HepG2 (cell line): ENCODE results near the gene COA1. TPM values are rescaled to one million over a fixed set of nuclear protein-coding genes. Genes with fewer than 3 reads are reported as not detected.

Experiments
- GATAD2A ChIP-seq: IDR thresholded peaks from 2 replicates; pipeline ENCODE4 v1.6.1; 2016
- RXRB ChIP-seq: IDR thresholded peaks from 2 replicates; pipeline ENCODE4 v1.6.1; 2016; ENCODE audit warnings: borderline replicate concordance, missing genetic modification reagents, missing compliant biosample characterization
- STAG1 ChIP-seq: sonication (generic); formaldehyde crosslinking; IDR thresholded peaks from 2 replicates; pipeline ENCODE4 v1.4.0; 2020; ENCODE audit warnings: missing genetic modification reagents
- TAF1 ChIP-seq: sonication (generic); formaldehyde crosslinking; IDR thresholded peaks from 2 replicates; pipeline ENCODE4 v1.4.0; 2020; ENCODE audit warnings: missing genetic modification reagents
- TCF12 ChIP-seq, 2 experiments: fragments of 450-650 bp in 1 of 2; sonication (generic) in 1 of 2; formaldehyde crosslinking in 1 of 2; IDR thresholded peaks; 2 replicates each; pipeline versions ENCODE4 v1.6.1 to v1.8.0; 2017 to 2022; ENCODE audit warnings: antibody characterized with exemption in 1 of 2, mild to moderate bottlenecking in 1 of 2, missing genetic modification reagents in 1 of 2, moderate library complexity in 1 of 2
- TMF1 ChIP-seq: sonication (generic); formaldehyde crosslinking; IDR thresholded peaks from 2 replicates; pipeline ENCODE4 v1.8.1; 2022; ENCODE audit warnings: low read depth, missing genetic modification reagents
- ZMYM3 ChIP-seq: sonication (generic); formaldehyde crosslinking; IDR thresholded peaks from 2 replicates; pipeline ENCODE4 v1.5.1; 2020; ENCODE audit warnings: mild to moderate bottlenecking, missing genetic modification reagents
- polyA plus RNA-seq, 8 experiments: library from polyadenylated mRNA; depleted of rRNA in 3 of 8; stranded (reverse) in 7 of 8; unstranded in 1 of 8; fragments of >200 nt; fragmentation: Illumina TruSeq in 4 of 8; extraction: Trizol in 4 of 8; gene quantifications; 2 replicates each; pipeline versions ENCODE4 v1.2.1 to v1.2.3, GENCODE V29; 2011 to 2016; ENCODE audit warnings: low read depth in 4 of 8, missing spikeins in 1 of 8, mixed read lengths in 1 of 8; ENCODE audit not compliant: insufficient read depth in 1 of 8
- total RNA-seq, 5 experiments: library from RNA; depleted of rRNA; stranded (reverse); fragments of >200 nt; fragmentation: Illumina TruSeq; extraction: Trizol; gene quantifications; 2 replicates each; pipeline ENCODE4 v1.2.3, GENCODE V29; 2016; ENCODE audit warnings: low read depth in 1 of 5
- TF ChIP-seq, protein P1 (sequence below): IDR thresholded peaks from 2 replicates; pipeline ENCODE4 v1.6.1; 2016; ENCODE audit warnings: low read depth
- TF ChIP-seq, protein P2 (sequence below): sonication (generic); formaldehyde crosslinking; IDR thresholded peaks from 2 replicates; pipeline ENCODE4 v1.4.0; 2020; ENCODE audit warnings: missing genetic modification reagents
- TF ChIP-seq, protein P3 (sequence below): IDR thresholded peaks from 2 replicates; pipeline ENCODE4 v1.6.1; 2016; ENCODE audit warnings: mild to moderate bottlenecking
- TF ChIP-seq, protein P4 (sequence below): sonication (generic); IDR thresholded peaks from 2 replicates; pipeline ENCODE4 v1.6.1; 2016; ENCODE audit warnings: low read depth, borderline replicate concordance
- TF ChIP-seq, protein P5 (sequence below): sonication (generic); formaldehyde crosslinking; conservative IDR thresholded peaks from 2 replicates; pipeline ENCODE4 v1.8.0; 2022; ENCODE audit warnings: mild to moderate bottlenecking, moderate library complexity, missing genetic modification reagents
- TF ChIP-seq, protein P6 (sequence below): sonication (generic); formaldehyde crosslinking; IDR thresholded peaks from 2 replicates; pipeline ENCODE4 v1.5.1; 2020; ENCODE audit warnings: mild to moderate bottlenecking, missing genetic modification reagents, borderline replicate concordance

Gene COA1
- total and polyA plus RNA-seq, 2 of the 13 experiments (the other 11 are each of a cell fraction or from before 2014, with no cell fraction given) = 33.2 to 65.7 TPM

DNA sequence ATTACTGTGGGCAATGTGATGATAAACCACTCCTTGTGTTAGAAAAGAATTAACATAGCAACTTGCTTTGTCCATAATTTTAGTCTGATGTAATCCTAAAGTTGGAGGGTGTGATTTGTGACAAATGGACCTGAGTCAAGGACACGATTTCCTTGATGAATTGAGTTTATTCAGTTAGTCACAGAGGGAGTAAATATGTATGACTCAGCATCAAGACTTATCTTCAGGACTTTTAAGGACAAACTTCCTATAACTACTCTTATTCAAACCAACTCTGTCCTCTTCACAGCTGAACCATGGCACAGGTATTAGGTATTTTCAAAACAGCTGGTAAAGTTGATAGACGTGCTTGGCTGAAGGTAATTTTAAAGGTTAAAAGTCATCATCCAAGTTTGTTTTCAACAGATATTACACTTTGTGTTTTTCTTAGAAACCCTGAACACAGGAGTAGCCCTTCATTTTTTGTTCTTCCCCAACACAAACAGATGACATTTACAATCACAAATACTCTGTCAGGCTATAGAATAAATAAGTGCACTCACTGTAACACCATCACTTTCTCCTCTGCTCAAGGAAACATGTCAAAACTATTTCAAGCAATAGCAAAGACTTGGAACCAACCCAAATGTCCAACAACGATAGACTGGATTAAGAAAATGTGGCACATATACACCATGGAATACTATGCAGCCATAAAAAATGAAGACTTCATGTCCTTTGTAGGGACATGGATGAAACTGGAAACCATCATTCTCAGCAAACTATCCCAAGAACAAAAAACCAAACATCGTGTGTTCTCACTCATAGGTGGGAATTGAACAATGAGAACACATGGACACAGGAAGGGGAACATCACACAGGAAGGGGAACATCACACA, 54.5 kb downstream of the COA1 start (continued):
- TF ChIP-seq, protein P1, sequence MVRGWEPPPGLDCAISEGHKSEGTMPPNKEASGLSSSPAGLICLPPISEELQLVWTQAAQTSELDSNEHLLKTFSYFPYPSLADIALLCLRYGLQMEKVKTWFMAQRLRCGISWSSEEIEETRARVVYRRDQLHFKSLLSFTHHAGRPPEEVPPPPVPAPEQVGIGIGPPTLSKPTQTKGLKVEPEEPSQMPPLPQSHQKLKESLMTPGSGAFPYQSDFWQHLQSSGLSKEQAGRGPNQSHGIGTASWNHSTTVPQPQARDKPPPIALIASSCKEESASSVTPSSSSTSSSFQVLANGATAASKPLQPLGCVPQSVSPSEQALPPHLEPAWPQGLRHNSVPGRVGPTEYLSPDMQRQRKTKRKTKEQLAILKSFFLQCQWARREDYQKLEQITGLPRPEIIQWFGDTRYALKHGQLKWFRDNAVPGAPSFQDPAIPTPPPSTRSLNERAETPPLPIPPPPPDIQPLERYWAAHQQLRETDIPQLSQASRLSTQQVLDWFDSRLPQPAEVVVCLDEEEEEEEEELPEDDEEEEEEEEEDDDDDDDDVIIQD (CRISPR knock-in tag) = peak; percentile 83; the same call in 1 of the 2 replicates
- no peak for TF ChIP-seq TCF12 (IDR thresholded peaks at IDR 0.05)
- TF ChIP-seq TCF12 (CRISPR knock-in tag; IDR thresholded peaks at IDR 0.05) = no peak
- TF ChIP-seq GATAD2A (CRISPR knock-in tag) = peak; percentile 83
- TF ChIP-seq, protein P2, sequence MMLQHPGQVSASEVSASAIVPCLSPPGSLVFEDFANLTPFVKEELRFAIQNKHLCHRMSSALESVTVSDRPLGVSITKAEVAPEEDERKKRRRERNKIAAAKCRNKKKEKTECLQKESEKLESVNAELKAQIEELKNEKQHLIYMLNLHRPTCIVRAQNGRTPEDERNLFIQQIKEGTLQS (CRISPR knock-in tag) = peak; percentile 77
- TF ChIP-seq STAG1 (CRISPR knock-in tag) = no peak
- TF ChIP-seq, protein P3, sequence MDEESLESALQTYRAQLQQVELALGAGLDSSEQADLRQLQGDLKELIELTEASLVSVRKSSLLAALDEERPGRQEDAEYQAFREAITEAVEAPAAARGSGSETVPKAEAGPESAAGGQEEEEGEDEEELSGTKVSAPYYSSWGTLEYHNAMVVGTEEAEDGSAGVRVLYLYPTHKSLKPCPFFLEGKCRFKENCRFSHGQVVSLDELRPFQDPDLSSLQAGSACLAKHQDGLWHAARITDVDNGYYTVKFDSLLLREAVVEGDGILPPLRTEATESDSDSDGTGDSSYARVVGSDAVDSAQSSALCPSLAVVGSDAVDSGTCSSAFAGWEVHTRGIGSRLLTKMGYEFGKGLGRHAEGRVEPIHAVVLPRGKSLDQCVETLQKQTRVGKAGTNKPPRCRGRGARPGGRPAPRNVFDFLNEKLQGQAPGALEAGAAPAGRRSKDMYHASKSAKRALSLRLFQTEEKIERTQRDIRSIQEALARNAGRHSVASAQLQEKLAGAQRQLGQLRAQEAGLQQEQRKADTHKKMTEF (CRISPR knock-in tag) = peak; percentile 56; the same call in 1 of the 2 replicates
- peak; percentile 97 for TF ChIP-seq RXRB (CRISPR knock-in tag)
- TF ChIP-seq, protein P4, sequence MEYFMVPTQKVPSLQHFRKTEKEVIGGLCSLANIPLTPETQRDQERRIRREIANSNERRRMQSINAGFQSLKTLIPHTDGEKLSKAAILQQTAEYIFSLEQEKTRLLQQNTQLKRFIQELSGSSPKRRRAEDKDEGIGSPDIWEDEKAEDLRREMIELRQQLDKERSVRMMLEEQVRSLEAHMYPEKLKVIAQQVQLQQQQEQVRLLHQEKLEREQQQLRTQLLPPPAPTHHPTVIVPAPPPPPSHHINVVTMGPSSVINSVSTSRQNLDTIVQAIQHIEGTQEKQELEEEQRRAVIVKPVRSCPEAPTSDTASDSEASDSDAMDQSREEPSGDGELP = peak; percentile 86
- no peak for TF ChIP-seq ZMYM3 (CRISPR knock-in tag)
- no peak for TF ChIP-seq TMF1 (CRISPR knock-in tag)
- TF ChIP-seq, protein P5, sequence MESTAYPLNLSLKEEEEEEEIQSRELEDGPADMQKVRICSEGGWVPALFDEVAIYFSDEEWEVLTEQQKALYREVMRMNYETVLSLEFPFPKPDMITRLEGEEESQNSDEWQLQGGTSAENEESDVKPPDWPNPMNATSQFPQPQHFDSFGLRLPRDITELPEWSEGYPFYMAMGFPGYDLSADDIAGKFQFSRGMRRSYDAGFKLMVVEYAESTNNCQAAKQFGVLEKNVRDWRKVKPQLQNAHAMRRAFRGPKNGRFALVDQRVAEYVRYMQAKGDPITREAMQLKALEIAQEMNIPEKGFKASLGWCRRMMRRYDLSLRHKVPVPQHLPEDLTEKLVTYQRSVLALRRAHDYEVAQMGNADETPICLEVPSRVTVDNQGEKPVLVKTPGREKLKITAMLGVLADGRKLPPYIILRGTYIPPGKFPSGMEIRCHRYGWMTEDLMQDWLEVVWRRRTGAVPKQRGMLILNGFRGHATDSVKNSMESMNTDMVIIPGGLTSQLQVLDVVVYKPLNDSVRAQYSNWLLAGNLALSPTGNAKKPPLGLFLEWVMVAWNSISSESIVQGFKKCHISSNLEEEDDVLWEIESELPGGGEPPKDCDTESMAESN (CRISPR knock-in tag) = no peak
- no peak for TF ChIP-seq TAF1
- TF ChIP-seq, protein P6, sequence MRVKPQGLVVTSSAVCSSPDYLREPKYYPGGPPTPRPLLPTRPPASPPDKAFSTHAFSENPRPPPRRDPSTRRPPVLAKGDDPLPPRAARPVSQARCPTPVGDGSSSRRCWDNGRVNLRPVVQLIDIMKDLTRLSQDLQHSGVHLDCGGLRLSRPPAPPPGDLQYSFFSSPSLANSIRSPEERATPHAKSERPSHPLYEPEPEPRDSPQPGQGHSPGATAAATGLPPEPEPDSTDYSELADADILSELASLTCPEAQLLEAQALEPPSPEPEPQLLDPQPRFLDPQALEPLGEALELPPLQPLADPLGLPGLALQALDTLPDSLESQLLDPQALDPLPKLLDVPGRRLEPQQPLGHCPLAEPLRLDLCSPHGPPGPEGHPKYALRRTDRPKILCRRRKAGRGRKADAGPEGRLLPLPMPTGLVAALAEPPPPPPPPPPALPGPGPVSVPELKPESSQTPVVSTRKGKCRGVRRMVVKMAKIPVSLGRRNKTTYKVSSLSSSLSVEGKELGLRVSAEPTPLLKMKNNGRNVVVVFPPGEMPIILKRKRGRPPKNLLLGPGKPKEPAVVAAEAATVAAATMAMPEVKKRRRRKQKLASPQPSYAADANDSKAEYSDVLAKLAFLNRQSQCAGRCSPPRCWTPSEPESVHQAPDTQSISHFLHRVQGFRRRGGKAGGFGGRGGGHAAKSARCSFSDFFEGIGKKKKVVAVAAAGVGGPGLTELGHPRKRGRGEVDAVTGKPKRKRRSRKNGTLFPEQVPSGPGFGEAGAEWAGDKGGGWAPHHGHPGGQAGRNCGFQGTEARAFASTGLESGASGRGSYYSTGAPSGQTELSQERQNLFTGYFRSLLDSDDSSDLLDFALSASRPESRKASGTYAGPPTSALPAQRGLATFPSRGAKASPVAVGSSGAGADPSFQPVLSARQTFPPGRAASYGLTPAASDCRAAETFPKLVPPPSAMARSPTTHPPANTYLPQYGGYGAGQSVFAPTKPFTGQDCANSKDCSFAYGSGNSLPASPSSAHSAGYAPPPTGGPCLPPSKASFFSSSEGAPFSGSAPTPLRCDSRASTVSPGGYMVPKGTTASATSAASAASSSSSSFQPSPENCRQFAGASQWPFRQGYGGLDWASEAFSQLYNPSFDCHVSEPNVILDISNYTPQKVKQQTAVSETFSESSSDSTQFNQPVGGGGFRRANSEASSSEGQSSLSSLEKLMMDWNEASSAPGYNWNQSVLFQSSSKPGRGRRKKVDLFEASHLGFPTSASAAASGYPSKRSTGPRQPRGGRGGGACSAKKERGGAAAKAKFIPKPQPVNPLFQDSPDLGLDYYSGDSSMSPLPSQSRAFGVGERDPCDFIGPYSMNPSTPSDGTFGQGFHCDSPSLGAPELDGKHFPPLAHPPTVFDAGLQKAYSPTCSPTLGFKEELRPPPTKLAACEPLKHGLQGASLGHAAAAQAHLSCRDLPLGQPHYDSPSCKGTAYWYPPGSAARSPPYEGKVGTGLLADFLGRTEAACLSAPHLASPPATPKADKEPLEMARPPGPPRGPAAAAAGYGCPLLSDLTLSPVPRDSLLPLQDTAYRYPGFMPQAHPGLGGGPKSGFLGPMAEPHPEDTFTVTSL (CRISPR knock-in tag) = peak; percentile 68; the same call in 1 of the 2 replicates
